HepG2 (cell line): ENCODE measurements around the gene NEUROG2. TPM values are rescaled to one million over a fixed set of nuclear protein-coding genes. Genes with fewer than 3 reads are reported as not detected.

Source experiments
- ATAC-seq: fragments of 200-7000 bp; cut with Tn5 transposase; 3 replicates; pipeline ENCODE4 v1.9.1; 2020; ENCODE audit warnings: mild to moderate bottlenecking, moderate library complexity
- BruUV-seq: library from RNA; stranded (reverse); fragments of 400-500 nt; replicated peaks from 2 replicates; lab custom pipeline; 2021; lab: Mats Ljungman, UMichigan
- CTCF ChIA-PET: fragments of 300-600 bp; formaldehyde crosslinking; extraction: SDS; loops from one replicate; lab custom pipeline; 2021; ENCODE audit warnings: low total read pairs, inconsistent platforms, low intra/inter-chr PET ratio; lab: Yijun Ruan, JAX
- POLR2A ChIA-PET: fragments of 350-600 bp; sonication (Branson Sonifier 250); formaldehyde crosslinking; loops from one replicate; lab custom pipeline; 2020; ENCODE audit warnings: antibody characterized with exemption, inconsistent platforms; lab: Yijun Ruan, JAX
- DNase-seq: peaks from one replicate; pipeline ENCODE4 v3.0.0-alpha.2; 2015; ENCODE audit warnings: low spot score
- FAIRE-seq: peaks from 3 replicates; lab custom pipeline; 2011; peaks lifted over from hg19 to GRCh38; lab: Jason Lieb, UNC
- H2AFZ ChIP-seq: one replicate; pipeline ENCODE4 v1.6.1; 2011; ENCODE audit warnings: low read length, inconsistent platforms
- H3K27ac ChIP-seq: fragments of 300-600 bp; 3 replicates; pipeline ENCODE4 v1.8.0; 2011; ENCODE audit warnings: mixed run types, mild to moderate bottlenecking, mixed read lengths, low read length, inconsistent platforms; ENCODE audit not compliant: insufficient read depth; ENCODE audit errors: extremely low read length
- H3K27me3 ChIP-seq, 2 experiments: fragments of 200-600 bp in 1 of 2; 2 replicates in 1 of 2; 3 replicates in 1 of 2; pipeline versions ENCODE4 v1.6.0 to v1.8.0; 2011; ENCODE audit warnings: low read length in 2 of 2, mild to moderate bottlenecking in 2 of 2, moderate library complexity in 2 of 2, inconsistent platforms in 1 of 2; ENCODE audit not compliant: insufficient read depth in 2 of 2, control insufficient read depth in 1 of 2
- H3K36me3 ChIP-seq, 2 experiments: fragments of 200-600 bp in 1 of 2; replicated peaks in 1 of 2; 2 replicates in 1 of 2; 3 replicates in 1 of 2; pipeline versions ENCODE4 v1.5.1 to v1.8.0; 2011; ENCODE audit warnings: low read length in 2 of 2, inconsistent platforms in 1 of 2; ENCODE audit not compliant: insufficient read depth in 2 of 2, control insufficient read depth in 1 of 2
- H3K4me1 ChIP-seq: 2 replicates; pipeline ENCODE4 v1.5.1; 2012; ENCODE audit warnings: low read length, inconsistent platforms; ENCODE audit not compliant: insufficient read depth
- H3K4me2 ChIP-seq: 2 replicates; pipeline ENCODE4 v1.6.0; 2011; ENCODE audit warnings: low read depth, low read length, inconsistent platforms
- H3K4me3 ChIP-seq, 3 experiments: fragments of 200-600 bp in 1 of 3; sonication (generic), shearing (Covaris generic) in 1 of 3; replicated peaks in 1 of 3; 2 replicates each; pipeline ENCODE4 v1.5.1; 2011 to 2016; ENCODE audit warnings: low read length in 3 of 3, inconsistent platforms in 2 of 3, low read depth in 2 of 3, mild to moderate bottlenecking in 2 of 3, control low read depth in 1 of 3, mixed read lengths in 1 of 3; ENCODE audit not compliant: insufficient read depth in 1 of 3
- H3K79me2 ChIP-seq: one replicate; pipeline ENCODE4 v1.6.1; 2011; ENCODE audit warnings: low read length, inconsistent platforms; ENCODE audit not compliant: insufficient read depth
- H3K9ac ChIP-seq: 2 replicates; pipeline ENCODE4 v1.6.0; 2011; ENCODE audit warnings: mild to moderate bottlenecking, low read depth, low read length, inconsistent platforms; ENCODE audit not compliant: insufficient read depth
- H3K9me3 ChIP-seq: 2 replicates; pipeline ENCODE4 v1.5.1; 2012; ENCODE audit warnings: mild to moderate bottlenecking, low read length
- H4K20me1 ChIP-seq: 2 replicates; pipeline ENCODE4 v1.6.0; 2011; ENCODE audit warnings: inconsistent platforms, mild to moderate bottlenecking, low read length, moderate library complexity; ENCODE audit not compliant: insufficient read depth
- SNAPC2 ChIP-seq: sonication (generic); formaldehyde crosslinking; IDR thresholded peaks from 2 replicates; pipeline ENCODE4 v1.8.1; 2022; ENCODE audit warnings: mild to moderate bottlenecking, missing genetic modification reagents
- ZNF333 ChIP-seq: sonication (generic); formaldehyde crosslinking; IDR thresholded peaks from 2 replicates; pipeline ENCODE4 v1.4.0; 2020; ENCODE audit warnings: mild to moderate bottlenecking, missing genetic modification reagents, borderline replicate concordance
- WGBS: methylation state at CpG from one replicate; pipeline ENCODE4 v1.1.6; 2017; ENCODE audit warnings: low lambda C conversion rate; 5-methylcytosine and 5-hydroxymethylcytosine counted together
- in situ Hi-C: cut with HindIII; loops from 2 replicates; pipeline ENCODE4 v1.10.0; 2017; ENCODE audit warnings: low pct_unique_long_range_greater_than_20kb; ENCODE audit not compliant: extremely low pct_ligation_motif_present
- intact Hi-C: fragments of 100-400 bp; cut with micrococcal nuclease; formaldehyde crosslinking; loops from one replicate; pipeline ENCODE4 v1.10.0; 2022; ENCODE audit not compliant: unreplicated experiment
- polyA plus RNA-seq, 8 experiments: library from polyadenylated mRNA; depleted of rRNA in 3 of 8; stranded (reverse) in 7 of 8; unstranded in 1 of 8; fragments of >200 nt; fragmentation: Illumina TruSeq in 4 of 8; extraction: Trizol in 4 of 8; gene quantifications; 2 replicates each; pipeline versions ENCODE4 v1.2.1 to v1.2.3, GENCODE V29; 2011 to 2016; ENCODE audit warnings: low read depth in 4 of 8, missing spikeins in 1 of 8, mixed read lengths in 1 of 8; ENCODE audit not compliant: insufficient read depth in 1 of 8
- total RNA-seq, 5 experiments: library from RNA; depleted of rRNA; stranded (reverse); fragments of >200 nt; fragmentation: Illumina TruSeq; extraction: Trizol; gene quantifications; 2 replicates each; pipeline ENCODE4 v1.2.3, GENCODE V29; 2016; ENCODE audit warnings: low read depth in 1 of 5
- TF ChIP-seq, protein P1 (sequence below): sonication (generic); formaldehyde crosslinking; IDR thresholded peaks from 2 replicates; pipeline ENCODE4 v1.4.0; 2020; ENCODE audit warnings: missing genetic modification reagents
- TF ChIP-seq, protein P2 (sequence below): sonication (generic); formaldehyde crosslinking; IDR thresholded peaks from 2 replicates; pipeline ENCODE4 v1.4.0; 2020; ENCODE audit warnings: missing genetic modification reagents

NEUROG2 gene
- total and polyA plus RNA-seq, 2 of the 13 experiments (the other 11 are each of a cell fraction or from before 2014, with no cell fraction given), result not detected

DNA sequence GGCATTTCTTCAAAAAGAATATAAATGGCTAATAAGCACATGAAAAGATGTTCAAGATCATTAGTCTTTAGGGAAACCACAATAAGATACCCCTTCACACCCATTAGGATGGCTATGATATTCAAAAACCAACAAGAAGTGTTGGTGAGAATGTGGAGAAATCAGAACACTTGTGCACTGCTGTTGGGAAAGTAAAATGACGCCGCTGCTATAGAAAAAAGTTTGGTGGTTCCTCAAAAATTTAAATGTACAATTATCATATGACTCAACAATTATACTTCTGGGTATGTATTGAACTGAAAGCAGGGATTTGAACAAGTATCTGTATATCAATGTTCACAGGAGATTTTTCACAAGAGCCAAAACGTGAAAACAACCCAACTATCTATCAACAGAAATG lies 29.4 kb upstream of the NEUROG2 start:
- H3K4me3 ChIP-seq, result no peak overlapping the region
- no peaks in the 10 kb centered on the region for H3K36me3 ChIP-seq
- H3K9me3 ChIP-seq, result no peaks in the 10 kb centered on the region
- no peak overlapping the region for H2AFZ ChIP-seq
- H3K4me1 ChIP-seq, result no peaks in the 10 kb centered on the region
- in situ Hi-C loops (no loop called here), intact Hi-C loops (no loop called here)
- H3K79me2 ChIP-seq, result no peaks in the 10 kb centered on the region
- H3K9ac ChIP-seq, result no peak overlapping the region
- H3K27ac ChIP-seq, result no peak overlapping the region
- WGBS, result 100% methylated on average over 3 of the region's 3 CpGs
- no peak overlapping the region for H3K4me2 ChIP-seq
- DNase-seq (no peak), FAIRE-seq (no peak)
- ChIA-PET CTCF (no interaction called here), POLR2A (no interaction called here)
- no TSS peak for BruUV-seq
- TF ChIP-seq SNAPC2 (CRISPR knock-in tag), result no peak
- TF ChIP-seq, protein P1, sequence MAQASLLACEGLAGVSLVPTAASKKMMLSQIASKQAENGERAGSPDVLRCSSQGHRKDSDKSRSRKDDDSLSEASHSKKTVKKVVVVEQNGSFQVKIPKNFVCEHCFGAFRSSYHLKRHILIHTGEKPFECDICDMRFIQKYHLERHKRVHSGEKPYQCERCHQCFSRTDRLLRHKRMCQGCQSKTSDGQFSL (CRISPR knock-in tag), result no peak
- TF ChIP-seq, protein P2, sequence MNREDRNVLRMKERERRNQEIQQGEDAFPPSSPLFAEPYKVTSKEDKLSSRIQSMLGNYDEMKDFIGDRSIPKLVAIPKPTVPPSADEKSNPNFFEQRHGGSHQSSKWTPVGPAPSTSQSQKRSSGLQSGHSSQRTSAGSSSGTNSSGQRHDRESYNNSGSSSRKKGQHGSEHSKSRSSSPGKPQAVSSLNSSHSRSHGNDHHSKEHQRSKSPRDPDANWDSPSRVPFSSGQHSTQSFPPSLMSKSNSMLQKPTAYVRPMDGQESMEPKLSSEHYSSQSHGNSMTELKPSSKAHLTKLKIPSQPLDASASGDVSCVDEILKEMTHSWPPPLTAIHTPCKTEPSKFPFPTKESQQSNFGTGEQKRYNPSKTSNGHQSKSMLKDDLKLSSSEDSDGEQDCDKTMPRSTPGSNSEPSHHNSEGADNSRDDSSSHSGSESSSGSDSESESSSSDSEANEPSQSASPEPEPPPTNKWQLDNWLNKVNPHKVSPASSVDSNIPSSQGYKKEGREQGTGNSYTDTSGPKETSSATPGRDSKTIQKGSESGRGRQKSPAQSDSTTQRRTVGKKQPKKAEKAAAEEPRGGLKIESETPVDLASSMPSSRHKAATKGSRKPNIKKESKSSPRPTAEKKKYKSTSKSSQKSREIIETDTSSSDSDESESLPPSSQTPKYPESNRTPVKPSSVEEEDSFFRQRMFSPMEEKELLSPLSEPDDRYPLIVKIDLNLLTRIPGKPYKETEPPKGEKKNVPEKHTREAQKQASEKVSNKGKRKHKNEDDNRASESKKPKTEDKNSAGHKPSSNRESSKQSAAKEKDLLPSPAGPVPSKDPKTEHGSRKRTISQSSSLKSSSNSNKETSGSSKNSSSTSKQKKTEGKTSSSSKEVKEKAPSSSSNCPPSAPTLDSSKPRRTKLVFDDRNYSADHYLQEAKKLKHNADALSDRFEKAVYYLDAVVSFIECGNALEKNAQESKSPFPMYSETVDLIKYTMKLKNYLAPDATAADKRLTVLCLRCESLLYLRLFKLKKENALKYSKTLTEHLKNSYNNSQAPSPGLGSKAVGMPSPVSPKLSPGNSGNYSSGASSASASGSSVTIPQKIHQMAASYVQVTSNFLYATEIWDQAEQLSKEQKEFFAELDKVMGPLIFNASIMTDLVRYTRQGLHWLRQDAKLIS (CRISPR knock-in tag), result no peak
- TF ChIP-seq ZNF333 (CRISPR knock-in tag), result no peak
- TF ChIP-seq, all 625 proteins: peak for 0
- no peaks in the 10 kb centered on the region for H4K20me1 ChIP-seq
- no peaks in the 10 kb centered on the region for H3K27me3 ChIP-seq
- ATAC-seq, result no peak
